ENCODE measurements around the gene MPV17.

GRCh38 chr2:27291865-27292264 is 31.0 kb downstream of the MPV17 start:
- TF ChIP-seq CTCF (IDR thresholded peaks at IDR 0.05): no peak
- TF ChIP-seq EZH2 (IDR thresholded peaks at IDR 0.05; ENCODE audit: borderline replicate concordance, insufficient read depth, low read depth, low read length, poor library complexity, severe bottlenecking): no peak

All from B cell (primary cell).